HG03064 (cell line): ENCODE data around the gene FGFBP1.

Experiments
- ATAC-seq: cut with Tn5 transposase; IDR thresholded peaks from one replicate; pipeline ENCODE4 v1.9.1; 2021; ENCODE audit warnings: low read depth; ENCODE audit not compliant: unreplicated experiment

FGFBP1 gene

GRCh38 chr4:15913631-15913970 is 24.9 kb downstream of the FGFBP1 start:
- no peak for ATAC-seq

GRCh38 chr4:15912961-15913630 is 25.4 kb downstream of the FGFBP1 start:
- ATAC-seq, result no peak

DNA sequence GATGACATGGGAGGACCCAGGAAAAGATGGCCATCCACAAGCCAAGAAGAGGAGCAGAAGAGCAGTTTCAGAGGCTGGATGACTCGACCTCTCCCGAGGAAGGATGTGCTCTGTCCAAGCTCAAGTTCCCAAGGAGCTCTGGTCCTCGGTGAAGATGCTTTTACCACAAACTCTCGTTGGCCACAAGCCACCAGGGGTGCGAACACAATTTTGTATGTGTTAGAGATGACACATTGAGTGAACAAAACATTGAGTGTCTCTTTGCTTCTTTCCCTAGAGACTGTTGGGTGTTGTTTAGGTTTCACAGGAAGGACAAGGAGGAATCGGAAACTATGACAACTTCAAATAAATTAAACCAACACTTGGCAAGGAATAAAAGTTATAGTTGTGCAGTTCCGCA is 26.3 kb downstream of the FGFBP1 start:
- no peak for ATAC-seq

- no peak for ATAC-seq
These were observed 28.2 kb downstream of the FGFBP1 start for GRCh38 chr4:15910155-15910940.

- ATAC-seq, result no peak
These were observed 31.1 kb downstream of the FGFBP1 start for GRCh38 chr4:15907430-15907829.

DNA sequence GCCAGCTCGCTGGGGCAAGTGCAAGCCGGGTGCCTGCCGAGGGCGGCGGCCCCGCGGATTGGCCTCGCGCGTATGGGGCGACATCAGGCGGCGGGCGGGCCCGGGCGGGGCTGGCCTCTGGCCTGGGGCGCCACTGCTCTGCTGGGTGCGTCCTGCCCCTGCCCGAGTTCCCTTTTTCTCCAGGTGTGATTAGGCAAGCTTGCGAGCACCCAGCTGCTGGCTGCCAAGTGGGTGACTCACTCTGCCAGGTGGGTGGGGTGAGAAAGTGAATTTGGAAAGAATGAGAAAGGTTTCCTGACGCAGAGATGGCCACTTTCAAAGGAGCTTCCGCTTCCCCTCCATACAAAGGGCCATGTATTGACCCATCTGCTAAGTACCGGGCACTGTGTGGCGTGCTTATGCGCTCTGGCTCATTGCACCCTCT is 32.5 kb downstream of the FGFBP1 start:
- no peak for ATAC-seq

GRCh38 chr4:15902746-15903145 is 35.8 kb downstream of the FGFBP1 start:
- no peak for ATAC-seq

DNA sequence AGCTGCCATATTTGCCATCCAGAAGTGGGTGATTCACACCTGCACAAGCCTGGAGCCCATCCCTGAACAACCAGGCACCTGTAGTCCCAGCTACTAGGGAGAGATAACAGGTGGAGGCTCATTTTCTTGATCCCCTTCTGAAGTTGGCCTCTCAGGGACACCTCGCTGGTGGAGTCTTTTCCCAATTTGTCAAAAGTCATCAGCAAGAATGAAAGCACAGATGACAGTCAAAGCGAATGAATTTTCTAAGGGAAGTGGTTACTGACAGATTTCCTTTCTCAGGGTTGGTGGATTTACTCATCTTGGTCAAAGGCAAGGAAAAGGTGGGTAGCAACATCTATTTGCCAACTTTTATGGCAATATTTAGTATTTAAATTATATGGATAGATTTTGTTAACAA is 36.5 kb downstream of the FGFBP1 start:
- ATAC-seq, result no peak

DNA sequence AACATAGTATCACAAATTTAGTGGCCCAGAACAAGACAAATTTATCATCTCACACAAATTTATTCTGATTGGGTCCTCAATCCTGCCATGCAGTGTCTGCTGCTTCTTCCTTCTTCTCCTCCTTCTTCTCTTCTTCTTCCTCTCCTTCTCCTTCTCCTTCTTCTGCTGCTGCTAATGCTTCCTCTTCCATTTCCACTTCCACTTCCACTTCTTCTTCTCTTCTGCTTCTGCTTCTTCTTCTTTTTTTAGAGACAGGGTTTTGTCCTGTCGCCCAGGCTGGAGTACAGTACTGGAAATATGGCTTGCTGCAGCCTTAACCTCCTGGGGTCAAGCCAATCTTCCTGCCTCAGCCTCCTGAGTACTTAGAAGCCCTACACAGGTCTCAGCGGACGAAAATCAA is 37.5 kb downstream of the FGFBP1 start:
- ATAC-seq, result no peak

GRCh38 chr4:15899511-15899910 is 39.0 kb downstream of the FGFBP1 start:
- no peak for ATAC-seq

GRCh38 chr4:15898902-15899301 is 39.6 kb downstream of the FGFBP1 start:
- ATAC-seq, result no peak

- ATAC-seq, result no peak
These were observed 41.0 kb downstream of the FGFBP1 start for GRCh38 chr4:15897577-15897976.

- ATAC-seq, result no peak
These were observed 43.3 kb downstream of the FGFBP1 start for GRCh38 chr4:15894921-15895916.

DNA sequence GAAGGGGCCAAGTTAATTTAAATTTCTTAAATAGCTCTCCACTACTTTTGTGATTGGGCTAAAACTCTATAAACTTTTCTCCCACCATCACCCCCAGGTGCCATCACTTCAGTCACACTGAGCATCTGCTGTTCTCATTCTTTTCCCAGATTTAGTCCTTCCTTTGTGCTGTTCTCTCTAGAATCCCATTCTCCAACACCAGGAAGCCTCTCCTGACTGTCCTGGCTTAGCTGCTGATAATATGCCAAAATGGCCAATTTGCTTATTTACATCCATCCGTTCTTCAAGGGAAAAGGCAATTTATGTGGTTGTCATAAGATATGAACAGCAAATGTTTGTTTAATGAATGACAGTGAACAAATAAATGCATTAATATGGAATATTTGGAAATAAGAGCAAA is 44.1 kb downstream of the FGFBP1 start:
- ATAC-seq, result no peak

DNA sequence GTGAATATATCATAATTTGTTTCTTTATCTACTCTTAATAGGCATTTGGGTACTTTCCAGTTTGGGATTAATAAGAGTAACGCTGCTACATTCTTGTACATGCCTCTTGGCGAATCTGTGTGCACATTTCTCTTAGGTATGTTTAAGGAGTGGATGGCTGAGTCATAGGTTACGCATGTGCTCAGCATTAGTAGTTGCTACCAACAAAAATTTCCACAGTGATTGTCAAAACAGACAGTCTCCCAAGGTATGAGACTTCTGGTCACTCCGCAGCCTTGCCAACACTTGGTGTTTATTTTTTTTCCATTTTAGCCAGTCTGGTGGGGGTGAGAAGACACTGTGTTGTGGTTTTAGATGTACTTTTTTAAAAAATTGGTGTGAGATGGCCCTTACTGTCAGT is 44.6 kb downstream of the FGFBP1 start:
- no peak for ATAC-seq

GRCh38 chr4:15891312-15891711 is 47.2 kb downstream of the FGFBP1 start:
- ATAC-seq, result no peak

DNA sequence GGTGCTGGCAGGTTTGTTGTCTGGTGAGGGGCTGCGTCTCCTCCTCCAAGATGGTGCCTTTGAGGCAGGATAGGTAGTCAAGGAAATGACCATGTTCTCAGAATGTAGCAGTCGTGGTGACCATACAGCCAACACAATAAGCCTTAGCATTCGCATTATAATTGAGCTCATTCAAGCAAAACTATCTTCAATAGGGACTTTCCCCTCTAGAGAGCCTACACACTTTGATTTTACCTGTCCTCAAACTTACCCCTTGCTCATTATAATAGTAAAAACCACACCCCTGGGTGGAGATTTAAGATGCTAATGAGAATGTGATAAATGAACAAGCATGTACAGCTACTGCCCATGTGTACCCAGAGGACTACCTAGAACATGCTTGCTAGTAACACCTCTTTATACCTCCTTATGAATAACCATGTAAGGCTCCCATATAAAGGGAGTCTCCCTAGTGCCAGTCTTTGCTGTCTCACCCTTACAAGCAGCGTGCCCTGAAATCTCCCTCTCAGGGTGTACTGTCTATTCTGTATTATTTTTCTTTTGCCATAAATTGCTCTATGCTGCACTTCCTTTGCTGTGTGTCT is 48.2 kb downstream of the FGFBP1 start:
- no peak for ATAC-seq

DNA sequence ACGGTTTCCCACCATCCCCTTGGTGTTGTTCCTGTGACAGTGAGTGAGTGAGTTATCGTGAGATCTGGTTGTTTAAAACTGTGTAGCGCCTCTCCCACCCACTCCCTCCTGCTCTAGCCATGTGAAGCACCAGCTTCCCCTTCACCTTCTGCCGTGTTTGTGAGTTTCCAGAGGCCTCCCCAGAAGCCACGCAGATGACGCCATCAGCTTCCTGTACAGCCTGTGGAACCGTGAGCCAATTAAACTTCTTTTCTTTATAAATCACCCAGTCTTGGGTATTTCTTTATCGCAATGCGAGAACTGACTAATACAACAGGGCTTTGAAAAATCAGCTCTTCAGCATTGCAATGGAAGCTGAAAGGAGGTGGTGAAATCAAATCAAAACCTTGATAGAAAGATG is 50.0 kb downstream of the FGFBP1 start:
- no peak for ATAC-seq
